ENCODE data around the gene ZNF354B. TPM values are rescaled to one million over a fixed set of nuclear protein-coding genes. Genes with fewer than 3 reads are reported as not detected.
"Not testable (repeated sequence)": the region's sequence is repeated elsewhere in the genome, so short reads cannot be mapped to it uniquely, and the experiment has no call there.

ZNF354B gene
- polyA plus RNA-seq, 1 donor from 2014 or later = 35.1 TPM

DNA sequence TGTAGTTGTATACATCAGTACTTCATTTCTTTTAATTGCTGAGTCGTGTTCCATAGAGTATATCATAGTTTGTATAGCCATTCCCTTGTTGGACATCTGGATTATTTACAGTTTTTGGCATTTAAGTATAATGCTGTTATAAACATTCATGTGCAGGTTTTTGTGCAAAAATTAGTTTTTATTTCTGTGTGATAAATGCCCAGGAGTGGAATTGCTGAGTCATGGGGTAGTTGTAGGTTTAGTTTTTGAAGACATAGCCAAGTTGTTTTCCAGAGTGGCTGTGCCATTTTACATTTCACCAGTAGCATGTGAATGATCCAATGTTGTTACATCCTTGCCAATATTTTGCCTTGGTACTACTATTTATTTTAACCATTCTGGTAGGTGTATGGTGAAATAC is 12.5 kb downstream of the ZNF354B start:
- Histone ChIP-seq H3K79me2 (replicated peaks; ENCODE audit: insufficient read depth, low read length) (no peaks in the 10 kb centered on the region), H3K9ac (ENCODE audit: low read length) (no peak overlapping the region), H3F3A (ENCODE audit: insufficient read depth, low read length, poor library complexity, severe bottlenecking) (no peaks in the 10 kb centered on the region), H3K4me2 (ENCODE audit: low read length) (no peak overlapping the region), H3K4me3 (ENCODE audit: low read length) (no peak overlapping the region), H3K9me2 (ENCODE audit: insufficient read depth, low read length) (no peaks in the 10 kb centered on the region), H3K9me3 (ENCODE audit: low read length) (peaks cover 8% of the 10 kb centered on the region), H3K36me3 (ENCODE audit: insufficient read depth, low read length) (peaks cover 20% of the 10 kb centered on the region), H2AFZ (ENCODE audit: low read depth, low read length) (no peak overlapping the region), H4K20me1 (ENCODE audit: insufficient read depth) (no peaks in the 10 kb centered on the region), H3K27me3 (ENCODE audit: insufficient read depth, low read depth, low read length) (no peaks in the 10 kb centered on the region), H3K27ac (ENCODE audit: low read length) (no peak overlapping the region)
- TF ChIP-seq, protein P1, sequence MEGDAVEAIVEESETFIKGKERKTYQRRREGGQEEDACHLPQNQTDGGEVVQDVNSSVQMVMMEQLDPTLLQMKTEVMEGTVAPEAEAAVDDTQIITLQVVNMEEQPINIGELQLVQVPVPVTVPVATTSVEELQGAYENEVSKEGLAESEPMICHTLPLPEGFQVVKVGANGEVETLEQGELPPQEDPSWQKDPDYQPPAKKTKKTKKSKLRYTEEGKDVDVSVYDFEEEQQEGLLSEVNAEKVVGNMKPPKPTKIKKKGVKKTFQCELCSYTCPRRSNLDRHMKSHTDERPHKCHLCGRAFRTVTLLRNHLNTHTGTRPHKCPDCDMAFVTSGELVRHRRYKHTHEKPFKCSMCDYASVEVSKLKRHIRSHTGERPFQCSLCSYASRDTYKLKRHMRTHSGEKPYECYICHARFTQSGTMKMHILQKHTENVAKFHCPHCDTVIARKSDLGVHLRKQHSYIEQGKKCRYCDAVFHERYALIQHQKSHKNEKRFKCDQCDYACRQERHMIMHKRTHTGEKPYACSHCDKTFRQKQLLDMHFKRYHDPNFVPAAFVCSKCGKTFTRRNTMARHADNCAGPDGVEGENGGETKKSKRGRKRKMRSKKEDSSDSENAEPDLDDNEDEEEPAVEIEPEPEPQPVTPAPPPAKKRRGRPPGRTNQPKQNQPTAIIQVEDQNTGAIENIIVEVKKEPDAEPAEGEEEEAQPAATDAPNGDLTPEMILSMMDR (IDR thresholded peaks at IDR 0.05; ENCODE audit: poor library complexity, severe bottlenecking) = no peak
- TF ChIP-seq SMC3 (conservative IDR thresholded peaks at IDR 0.05; ENCODE audit: poor library complexity) (no peak), EP300 (conservative IDR thresholded peaks at IDR 0.05; ENCODE audit: poor library complexity, severe bottlenecking) (no peak), POLR2AphosphoS5 (IDR thresholded peaks at IDR 0.05) (no peak), MXI1 (conservative IDR thresholded peaks at IDR 0.05; ENCODE audit: poor library complexity, severe bottlenecking) (no peak), RAD21 (conservative IDR thresholded peaks at IDR 0.05) (no peak), EZH2 (IDR thresholded peaks at IDR 0.05; ENCODE audit: borderline replicate concordance, insufficient read depth, low read length, poor library complexity, severe bottlenecking) (no peak), TAF1 (IDR thresholded peaks at IDR 0.05; ENCODE audit: low read depth) (no peak)
- TF ChIP-seq, protein P2, sequence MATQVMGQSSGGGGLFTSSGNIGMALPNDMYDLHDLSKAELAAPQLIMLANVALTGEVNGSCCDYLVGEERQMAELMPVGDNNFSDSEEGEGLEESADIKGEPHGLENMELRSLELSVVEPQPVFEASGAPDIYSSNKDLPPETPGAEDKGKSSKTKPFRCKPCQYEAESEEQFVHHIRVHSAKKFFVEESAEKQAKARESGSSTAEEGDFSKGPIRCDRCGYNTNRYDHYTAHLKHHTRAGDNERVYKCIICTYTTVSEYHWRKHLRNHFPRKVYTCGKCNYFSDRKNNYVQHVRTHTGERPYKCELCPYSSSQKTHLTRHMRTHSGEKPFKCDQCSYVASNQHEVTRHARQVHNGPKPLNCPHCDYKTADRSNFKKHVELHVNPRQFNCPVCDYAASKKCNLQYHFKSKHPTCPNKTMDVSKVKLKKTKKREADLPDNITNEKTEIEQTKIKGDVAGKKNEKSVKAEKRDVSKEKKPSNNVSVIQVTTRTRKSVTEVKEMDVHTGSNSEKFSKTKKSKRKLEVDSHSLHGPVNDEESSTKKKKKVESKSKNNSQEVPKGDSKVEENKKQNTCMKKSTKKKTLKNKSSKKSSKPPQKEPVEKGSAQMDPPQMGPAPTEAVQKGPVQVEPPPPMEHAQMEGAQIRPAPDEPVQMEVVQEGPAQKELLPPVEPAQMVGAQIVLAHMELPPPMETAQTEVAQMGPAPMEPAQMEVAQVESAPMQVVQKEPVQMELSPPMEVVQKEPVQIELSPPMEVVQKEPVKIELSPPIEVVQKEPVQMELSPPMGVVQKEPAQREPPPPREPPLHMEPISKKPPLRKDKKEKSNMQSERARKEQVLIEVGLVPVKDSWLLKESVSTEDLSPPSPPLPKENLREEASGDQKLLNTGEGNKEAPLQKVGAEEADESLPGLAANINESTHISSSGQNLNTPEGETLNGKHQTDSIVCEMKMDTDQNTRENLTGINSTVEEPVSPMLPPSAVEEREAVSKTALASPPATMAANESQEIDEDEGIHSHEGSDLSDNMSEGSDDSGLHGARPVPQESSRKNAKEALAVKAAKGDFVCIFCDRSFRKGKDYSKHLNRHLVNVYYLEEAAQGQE (IDR thresholded peaks at IDR 0.05; ENCODE audit: borderline replicate concordance) = no peak

DNA sequence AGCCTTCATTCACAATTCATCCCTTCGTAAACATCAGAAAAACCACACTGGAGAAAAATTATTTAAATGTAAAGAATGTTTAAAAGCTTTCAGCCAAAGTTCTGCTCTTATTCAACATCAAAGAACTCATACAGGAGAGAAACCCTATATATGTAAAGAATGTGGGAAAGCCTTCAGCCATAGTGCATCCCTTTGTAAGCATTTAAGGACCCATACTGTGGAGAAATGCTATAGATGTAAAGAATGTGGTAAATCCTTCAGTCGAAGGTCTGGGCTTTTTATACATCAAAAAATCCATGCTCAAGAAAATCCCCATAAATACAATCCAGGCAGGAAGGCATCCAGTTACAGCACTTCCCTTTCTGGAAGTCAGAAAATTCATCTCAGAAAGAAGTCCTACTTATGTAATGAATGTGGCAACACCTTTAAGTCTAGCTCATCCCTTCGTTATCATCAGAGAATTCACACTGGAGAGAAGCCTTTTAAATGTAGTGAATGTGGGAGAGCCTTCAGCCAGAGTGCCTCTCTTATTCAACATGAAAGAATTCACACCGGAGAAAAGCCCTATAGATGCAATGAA is 23.5 kb downstream of the ZNF354B start:
- H3K79me2 ChIP-seq (replicated peaks; ENCODE audit: insufficient read depth, low read length); H3F3A ChIP-seq (ENCODE audit: insufficient read depth, low read length, poor library complexity, severe bottlenecking); H3K27me3 ChIP-seq (ENCODE audit: insufficient read depth, low read depth, low read length); H4K20me1 ChIP-seq (ENCODE audit: insufficient read depth); H3K9me2 ChIP-seq (ENCODE audit: insufficient read depth, low read length); H2AFZ ChIP-seq (ENCODE audit: low read depth, low read length); H3K9ac ChIP-seq (ENCODE audit: low read length); H3K27ac ChIP-seq (ENCODE audit: low read length); H3K4me2 ChIP-seq (ENCODE audit: low read length); H3K4me3 ChIP-seq (ENCODE audit: low read length): not testable (repeated sequence)
- Histone ChIP-seq H3K36me3 (ENCODE audit: insufficient read depth, low read length) (peaks cover 39% of the 10 kb centered on the region), H3K9me3 (ENCODE audit: low read length) (peaks cover 20% of the 10 kb centered on the region)

All from neural cell (in vitro differentiated cells).